ENCODE results near the gene UNC13B. TPM values are rescaled to one million over a fixed set of nuclear protein-coding genes. Genes with fewer than 3 reads are reported as not detected.

The UNC13B gene
- total RNA-seq, 1 experiment from 2014 or later, result 17.6 TPM

GRCh38 chr9:35452481-35452880 is 290.7 kb downstream of the UNC13B start:
- ChIA-PET RAD21 (ENCODE audit: low non-redundant PET in 1 of 2, low total read pairs in 2 of 2, uncharacterized antibody in 2 of 2, unreplicated experiment in 2 of 2) (no interaction called here), CTCF (no interaction called here), POLR2A (no interaction called here)
- Histone ChIP-seq H3K9me2 (ENCODE audit: insufficient read depth) (no peaks in the 10 kb centered on the region), H3K4me2 (ENCODE audit: low read length) (no peak overlapping the region), H3K27me3 (ENCODE audit: insufficient read depth, low read length) (peaks cover 21% of the 10 kb centered on the region), H2AFZ (ENCODE audit: low read depth, low read length, poor library complexity, severe bottlenecking) (no peak overlapping the region), H3K9me3 (ENCODE audit: control insufficient read depth in 1 of 2, insufficient read depth in 1 of 2, low read depth in 1 of 2, low read length in 2 of 2) (no peaks in the 10 kb centered on the region), H3K79me2 (ENCODE audit: insufficient read depth, low read length) (no peaks in the 10 kb centered on the region), H3K4me3 (replicated peaks in 1 of 2; ENCODE audit: low read depth in 1 of 2, low read length in 2 of 2) (no peak overlapping the region), H3K9ac (ENCODE audit: low read length) (no peak overlapping the region), H4K20me1 (ENCODE audit: insufficient read depth) (no peaks in the 10 kb centered on the region), H3K27ac (ENCODE audit: low read depth, low read length) (no peak overlapping the region), H3K36me3 (ENCODE audit: control insufficient read depth in 1 of 2, insufficient read depth in 2 of 2, low read length in 2 of 2) (no peaks in the 10 kb centered on the region), H3K4me1 (ENCODE audit: control insufficient read depth in 1 of 2, insufficient read depth in 2 of 2, low read length in 2 of 2) (peaks cover 0 to 11% of the 10 kb centered on the region in 2 experiments; a peak in 1 of 4 replicates)
- intact Hi-C loops (cut with micrococcal nuclease), result no loop called here
- DNase-seq (ENCODE audit: low read depth, low spot score), result no peak
- no TSS peak for BruUV-seq (replicated peaks)
- ATAC-seq, result peak; percentile 68; the same call in 1 of the 2 replicates
- TF ChIP-seq RAD21 (IDR thresholded peaks at IDR 0.05; ENCODE audit: low read depth) (0 out of 2 replicates have a peak, but pooled peaks have one; percentile 20), CTCF (IDR thresholded peaks at IDR 0.05 in 2 of 3, conservative IDR thresholded peaks at IDR 0.05 in 1 of 3; ENCODE audit: borderline replicate concordance in 1 of 3, insufficient read depth in 1 of 3, low read depth in 2 of 3, low read length in 2 of 3) (peak in 2 of 3 experiments; percentile 21 to 38; a peak in 3 of 6 replicates), EZH2 (IDR thresholded peaks at IDR 0.05) (no peak)

- no peaks in the 10 kb centered on the region for H3K79me2 ChIP-seq (ENCODE audit: insufficient read depth, low read length)
- ChIA-PET POLR2A (no interaction called here), CTCF (no interaction called here), RAD21 (ENCODE audit: low non-redundant PET in 1 of 2, low total read pairs in 2 of 2, uncharacterized antibody in 2 of 2, unreplicated experiment in 2 of 2) (no interaction called here)
- no peak overlapping the region for H3K9ac ChIP-seq (ENCODE audit: low read length)
- no TSS peak for BruUV-seq (replicated peaks)
- ATAC-seq, result peak; percentile 44
- H3K27ac ChIP-seq (ENCODE audit: low read depth, low read length), result no peak overlapping the region
- H3K9me3 ChIP-seq (ENCODE audit: control insufficient read depth in 1 of 2, insufficient read depth in 1 of 2, low read depth in 1 of 2, low read length in 2 of 2), result no peaks in the 10 kb centered on the region
- no peak for DNase-seq (ENCODE audit: low read depth, low spot score)
- peaks cover 0 to 11% of the 10 kb centered on the region in 2 experiments; a peak in 1 of 4 replicates for H3K4me1 ChIP-seq (ENCODE audit: control insufficient read depth in 1 of 2, insufficient read depth in 2 of 2, low read length in 2 of 2)
- no peaks in the 10 kb centered on the region for H4K20me1 ChIP-seq (ENCODE audit: insufficient read depth)
- no peak overlapping the region for H3K4me3 ChIP-seq (replicated peaks in 1 of 2; ENCODE audit: low read depth in 1 of 2, low read length in 2 of 2)
- no peaks in the 10 kb centered on the region for H3K36me3 ChIP-seq (ENCODE audit: control insufficient read depth in 1 of 2, insufficient read depth in 2 of 2, low read length in 2 of 2)
- no peak overlapping the region for H2AFZ ChIP-seq (ENCODE audit: low read depth, low read length, poor library complexity, severe bottlenecking)
- intact Hi-C loops (cut with micrococcal nuclease), result no loop called here
- H3K4me2 ChIP-seq (ENCODE audit: low read length), result 0 out of 2 replicates have a peak overlapping the region, but pooled peaks have one; percentile 11
- TF ChIP-seq EGR1 (IDR thresholded peaks at IDR 0.05; ENCODE audit: low read depth) (no peak), CBX3 (IDR thresholded peaks at IDR 0.05; ENCODE audit: low read depth) (no peak), ELF1 (IDR thresholded peaks at IDR 0.05; ENCODE audit: borderline replicate concordance, low read depth) (no peak), FOSL1 (IDR thresholded peaks at IDR 0.05; ENCODE audit: low read depth) (no peak), CTCF (IDR thresholded peaks at IDR 0.05 in 2 of 3, conservative IDR thresholded peaks at IDR 0.05 in 1 of 3; ENCODE audit: borderline replicate concordance in 1 of 3, insufficient read depth in 1 of 3, low read depth in 2 of 3, low read length in 2 of 3) (no peak), ZFX (IDR thresholded peaks at IDR 0.05) (no peak), ZNF274 (IDR thresholded peaks at IDR 0.05; ENCODE audit: low read depth, low read length) (no peak), SP1 (IDR thresholded peaks at IDR 0.05; ENCODE audit: low read depth) (no peak), TCF7L2 (IDR thresholded peaks at IDR 0.05; ENCODE audit: borderline replicate concordance, extremely low read depth, insufficient read depth, insufficient read length) (no peak), ATF3 (IDR thresholded peaks at IDR 0.05) (no peak), RAD21 (IDR thresholded peaks at IDR 0.05; ENCODE audit: low read depth) (no peak), MAX (IDR thresholded peaks at IDR 0.05) (no peak)
- H3K9me2 ChIP-seq (ENCODE audit: insufficient read depth), result no peaks in the 10 kb centered on the region
- peaks cover 18% of the 10 kb centered on the region for H3K27me3 ChIP-seq (ENCODE audit: insufficient read depth, low read length)
Observed at GRCh38 chr9:35453786-35454185, 292.0 kb downstream of the UNC13B start.
